Neuronal stem cell (in vitro differentiated cells): Measurements from ENCODE around the gene MS4A18.

Experiments used
- DNase-seq: peaks from one replicate; pipeline ENCODE4 v3.0.0-alpha.2; 2013; ENCODE audit warnings: low spot score
- H2AFZ ChIP-seq: one replicate; pipeline ENCODE4 v1.6.1; 2013; ENCODE audit warnings: mild to moderate bottlenecking, low read length, inconsistent platforms
- H2AK5ac ChIP-seq: 2 replicates; pipeline ENCODE4 v1.6.1; 2013; ENCODE audit warnings: low read depth, mild to moderate bottlenecking, inconsistent platforms, low read length, moderate library complexity, mixed read lengths
- H2BK120ac ChIP-seq: 2 replicates; pipeline ENCODE4 v1.6.1; 2013; ENCODE audit warnings: low read depth, mild to moderate bottlenecking, inconsistent platforms, low read length, moderate library complexity, mixed read lengths
- H2BK12ac ChIP-seq: one replicate; pipeline ENCODE4 v1.6.1; 2013; ENCODE audit warnings: low read length, inconsistent platforms
- H2BK15ac ChIP-seq: 2 replicates; pipeline ENCODE4 v1.6.1; 2013; ENCODE audit warnings: mild to moderate bottlenecking, low read length, inconsistent platforms, mixed read lengths
- H2BK5ac ChIP-seq: one replicate; pipeline ENCODE4 v1.6.1; 2013; ENCODE audit warnings: inconsistent platforms, mild to moderate bottlenecking, low read length, moderate library complexity
- H3K14ac ChIP-seq: one replicate; pipeline ENCODE4 v1.6.1; 2013; ENCODE audit warnings: low read length, inconsistent platforms
- H3K18ac ChIP-seq: 2 replicates; pipeline ENCODE4 v1.6.1; 2013; ENCODE audit warnings: low read length, inconsistent platforms
- H3K23ac ChIP-seq: 2 replicates; pipeline ENCODE4 v1.6.1; 2013; ENCODE audit warnings: low read depth, mild to moderate bottlenecking, mixed read lengths, low read length, inconsistent platforms; ENCODE audit not compliant: poor library complexity
- H3K27ac ChIP-seq: replicated peaks from 3 replicates; pipeline ENCODE4 v1.5.1; 2013; ENCODE audit warnings: low read length, inconsistent platforms
- H3K27me3 ChIP-seq, 3 experiments: 2 replicates each; pipeline ENCODE4 v1.6.1; 2013; ENCODE audit warnings: low read length in 3 of 3, mild to moderate bottlenecking in 2 of 3, inconsistent platforms in 1 of 3, low read depth in 1 of 3, mixed read lengths in 1 of 3, moderate library complexity in 1 of 3; ENCODE audit not compliant: control insufficient read depth in 3 of 3, insufficient read depth in 3 of 3
- H3K36me3 ChIP-seq, 2 donors: replicated peaks in 1 of 2; 2 replicates each; pipeline ENCODE4 v1.6.1; 2013; ENCODE audit warnings: low read length in 2 of 2; ENCODE audit not compliant: control insufficient read depth in 2 of 2, insufficient read depth in 2 of 2
- H3K4ac ChIP-seq: 2 replicates; pipeline ENCODE4 v1.6.1; 2013; ENCODE audit warnings: inconsistent platforms, mild to moderate bottlenecking, low read length, moderate library complexity
- H3K4me1 ChIP-seq, 2 donors: 1 replicate in 1 of 2; 2 replicates in 1 of 2; pipeline ENCODE4 v1.6.1; 2013; ENCODE audit warnings: low read length in 2 of 2, low read depth in 1 of 2; ENCODE audit not compliant: control insufficient read depth in 2 of 2, insufficient read depth in 1 of 2
- H3K4me2 ChIP-seq: one replicate; pipeline ENCODE4 v1.6.1; 2013; ENCODE audit warnings: mild to moderate bottlenecking, low read length, inconsistent platforms; ENCODE audit not compliant: insufficient read depth, poor library complexity, severe bottlenecking
- H3K4me3 ChIP-seq, 2 donors: 2 replicates each; pipeline ENCODE4 v1.5.1; 2013; ENCODE audit warnings: low read length in 2 of 2, mild to moderate bottlenecking in 2 of 2, inconsistent platforms in 1 of 2, moderate library complexity in 1 of 2
- H3K79me1 ChIP-seq: one replicate; pipeline ENCODE4 v1.6.1; 2013; ENCODE audit warnings: low read depth, mild to moderate bottlenecking, inconsistent platforms, low read length, moderate library complexity
- H3K9ac ChIP-seq: one replicate; pipeline ENCODE4 v1.6.1; 2013; ENCODE audit warnings: mild to moderate bottlenecking, low read depth, low read length, inconsistent platforms; ENCODE audit not compliant: poor library complexity
- H3K9me3 ChIP-seq, 2 donors: replicated peaks in 1 of 2; 2 replicates each; pipeline versions ENCODE3 to v1.6.1; 2013; ENCODE audit warnings: low read length in 2 of 2, mild to moderate bottlenecking in 2 of 2, inconsistent platforms in 1 of 2, low read depth in 1 of 2, mixed read lengths in 1 of 2, moderate library complexity in 1 of 2; ENCODE audit not compliant: control insufficient read depth in 2 of 2, insufficient read depth in 1 of 2
- H4K8ac ChIP-seq: one replicate; pipeline ENCODE4 v1.6.1; 2013; ENCODE audit warnings: low read depth, mild to moderate bottlenecking, inconsistent platforms, low read length, moderate library complexity
- H4K91ac ChIP-seq: one replicate; pipeline ENCODE4 v1.6.1; 2013; ENCODE audit warnings: low read length, low read depth, mild to moderate bottlenecking, inconsistent platforms; ENCODE audit not compliant: poor library complexity
- WGBS, 2 donors: extraction: QIAGEN DNeasy Blood & Tissue Kit; methylation state at CpG; one replicate each; pipeline ENCODE4 v1.1.7; 2013; ENCODE audit warnings: missing lambda C conversion rate in 2 of 2, mixed read lengths in 1 of 2; ENCODE audit not compliant: insufficient read length in 2 of 2, insufficient replicate concordance in 1 of 2; ENCODE audit errors: extremely low coverage in 2 of 2; 5-methylcytosine and 5-hydroxymethylcytosine counted together

Gene MS4A18

GRCh38 chr11:60762851-60763691 lies 38.6 kb downstream of the MS4A18 start:
- Histone ChIP-seq H4K8ac (no peak overlapping the region), H4K91ac (no peak overlapping the region), H3K23ac (no peak overlapping the region), H3K27me3 (peaks cover 0 to 3% (median 0%) of the 10 kb centered on the region in 3 experiments), H3K14ac (no peak overlapping the region), H3K4me2 (no peak overlapping the region), H3K18ac (no peak overlapping the region), H2AFZ (no peak overlapping the region), H3K9ac (no peak overlapping the region), H3K27ac (no peak overlapping the region), H3K9me3 (no peaks in the 10 kb centered on the region), H3K4me1 (peaks cover 0 to 2% of the 10 kb centered on the region in 2 donors), H2BK15ac (no peak overlapping the region), H2BK5ac (no peak overlapping the region), H2AK5ac (no peak overlapping the region), H2BK12ac (no peak overlapping the region), H3K79me1 (no peaks in the 10 kb centered on the region), H2BK120ac (no peak overlapping the region), H3K4ac (no peak overlapping the region), H3K4me3 (no peak overlapping the region), H3K36me3 (no peaks in the 10 kb centered on the region)
- no peak for DNase-seq
- no CpG with 5 or more reads among the region's 11 CpGs for WGBS, 2 donors

- Histone ChIP-seq H3K9me3 (no peaks in the 10 kb centered on the region), H4K8ac (no peak overlapping the region), H3K9ac (no peak overlapping the region), H3K18ac (no peak overlapping the region), H3K14ac (no peak overlapping the region), H3K4me3 (no peak overlapping the region), H3K4me1 (peaks cover 0 to 2% of the 10 kb centered on the region in 2 donors), H2AK5ac (no peak overlapping the region), H2BK15ac (no peak overlapping the region), H3K79me1 (no peaks in the 10 kb centered on the region), H3K27me3 (peaks cover 0 to 7% (median 0%) of the 10 kb centered on the region in 3 experiments), H3K23ac (no peak overlapping the region), H3K36me3 (no peaks in the 10 kb centered on the region), H3K4me2 (no peak overlapping the region), H2BK120ac (no peak overlapping the region), H3K4ac (no peak overlapping the region), H2AFZ (no peak overlapping the region), H2BK5ac (no peak overlapping the region), H4K91ac (no peak overlapping the region), H2BK12ac (no peak overlapping the region), H3K27ac (no peak overlapping the region)
- DNase-seq: no peak
- WGBS, 2 donors: no CpG with 5 or more reads among the region's 11 CpGs
These were observed 39.3 kb downstream of the MS4A18 start for GRCh38 chr11:60763692-60764369.

- Histone ChIP-seq H4K8ac (no peak overlapping the region), H3K9ac (no peak overlapping the region), H3K79me1 (no peaks in the 10 kb centered on the region), H3K18ac (no peak overlapping the region), H3K27ac (no peak overlapping the region), H2AFZ (no peak overlapping the region), H2BK15ac (no peak overlapping the region), H3K9me3 (no peaks in the 10 kb centered on the region), H3K4me3 (no peak overlapping the region), H2BK5ac (no peak overlapping the region), H3K23ac (no peak overlapping the region), H4K91ac (no peak overlapping the region), H2BK12ac (no peak overlapping the region), H2AK5ac (no peak overlapping the region), H3K4me1 (peaks cover 0 to 2% of the 10 kb centered on the region in 2 donors), H3K36me3 (no peaks in the 10 kb centered on the region), H3K4ac (no peak overlapping the region), H2BK120ac (no peak overlapping the region), H3K27me3 (peaks cover 0 to 7% (median 0%) of the 10 kb centered on the region in 3 experiments), H3K14ac (no peak overlapping the region), H3K4me2 (no peak overlapping the region)
- DNase-seq: no peak
- WGBS, 2 donors: no CpG with 5 or more reads among the region's 1 CpG
These were observed 40.4 kb downstream of the MS4A18 start for GRCh38 chr11:60764879-60765278.

- Histone ChIP-seq H3K23ac (no peak overlapping the region), H2BK5ac (no peak overlapping the region), H2BK15ac (no peak overlapping the region), H3K27me3 (peaks cover 0 to 7% (median 0%) of the 10 kb centered on the region in 3 experiments), H2AK5ac (no peak overlapping the region), H3K4me3 (no peak overlapping the region), H3K4me2 (no peak overlapping the region), H2BK12ac (no peak overlapping the region), H3K79me1 (no peaks in the 10 kb centered on the region), H4K8ac (no peak overlapping the region), H3K9ac (no peak overlapping the region), H3K9me3 (no peaks in the 10 kb centered on the region), H4K91ac (no peak overlapping the region), H3K4ac (no peak overlapping the region), H3K14ac (no peak overlapping the region), H2BK120ac (no peak overlapping the region), H3K36me3 (no peaks in the 10 kb centered on the region), H3K27ac (no peak overlapping the region), H3K18ac (no peak overlapping the region), H3K4me1 (peaks cover 0 to 2% of the 10 kb centered on the region in 2 donors), H2AFZ (no peak overlapping the region)
- WGBS, 2 donors: no CpG with 5 or more reads among the region's 5 CpGs
- DNase-seq: no peak
These were observed 40.8 kb downstream of the MS4A18 start for GRCh38 chr11:60765355-60765754.
